SK-N-SH treated with all-trans-retinoic acid at 6 μM for 48 hours (cell line): ENCODE measurements around the gene MYL9.

ENCODE experiments used
- ARNTL ChIP-seq: fragments of 450-650 bp; formaldehyde crosslinking; IDR thresholded peaks from 2 replicates; pipeline ENCODE4 v1.5.0; 2020; ENCODE audit warnings: low read depth, mild to moderate bottlenecking, moderate library complexity, borderline replicate concordance
- RARB ChIP-seq: fragments of 250-450 bp; sonication (Bioruptor Pico); IDR thresholded peaks from 2 replicates; pipeline ENCODE4 v1.8.0; 2021; ENCODE audit warnings: mild to moderate bottlenecking, moderate library complexity
- SNAI2 ChIP-seq: fragments of 250-450 bp; sonication (Bioruptor Pico); IDR thresholded peaks from 2 replicates; pipeline ENCODE4 v1.5.0; 2020; ENCODE audit warnings: mild to moderate bottlenecking, moderate library complexity
- ZC3H10 ChIP-seq: fragments of 250-450 bp; sonication (Bioruptor Pico); IDR thresholded peaks from 2 replicates; pipeline ENCODE4 v1.5.1; 2021; ENCODE audit warnings: mild to moderate bottlenecking, moderate library complexity
- ZFP3 ChIP-seq: fragments of 250-450 bp; sonication (Bioruptor Pico); IDR thresholded peaks from 2 replicates; pipeline ENCODE4 v1.5.0; 2020; ENCODE audit warnings: mild to moderate bottlenecking, moderate library complexity
- ZNF8 ChIP-seq: fragments of 450-650 bp; formaldehyde crosslinking; IDR thresholded peaks from 2 replicates; pipeline ENCODE4 v1.5.0; 2020; ENCODE audit warnings: mild to moderate bottlenecking, moderate library complexity
- TF ChIP-seq, protein P1 (sequence below): fragments of 250-450 bp; sonication (Bioruptor Pico); IDR thresholded peaks from 2 replicates; pipeline ENCODE4 v1.8.0; 2020; ENCODE audit warnings: mild to moderate bottlenecking, moderate library complexity, borderline replicate concordance

GRCh38 chr20:36526521-36527011, 14.8 kb upstream of the MYL9 start:
- TF ChIP-seq ZNF8 (CRISPR knock-in tag) (no peak), ARNTL (CRISPR knock-in tag) (no peak), ZFP3 (no peak), SNAI2 (no peak), ZC3H10 (CRISPR knock-in tag) (no peak), RARB (no peak)
- TF ChIP-seq, protein P1, sequence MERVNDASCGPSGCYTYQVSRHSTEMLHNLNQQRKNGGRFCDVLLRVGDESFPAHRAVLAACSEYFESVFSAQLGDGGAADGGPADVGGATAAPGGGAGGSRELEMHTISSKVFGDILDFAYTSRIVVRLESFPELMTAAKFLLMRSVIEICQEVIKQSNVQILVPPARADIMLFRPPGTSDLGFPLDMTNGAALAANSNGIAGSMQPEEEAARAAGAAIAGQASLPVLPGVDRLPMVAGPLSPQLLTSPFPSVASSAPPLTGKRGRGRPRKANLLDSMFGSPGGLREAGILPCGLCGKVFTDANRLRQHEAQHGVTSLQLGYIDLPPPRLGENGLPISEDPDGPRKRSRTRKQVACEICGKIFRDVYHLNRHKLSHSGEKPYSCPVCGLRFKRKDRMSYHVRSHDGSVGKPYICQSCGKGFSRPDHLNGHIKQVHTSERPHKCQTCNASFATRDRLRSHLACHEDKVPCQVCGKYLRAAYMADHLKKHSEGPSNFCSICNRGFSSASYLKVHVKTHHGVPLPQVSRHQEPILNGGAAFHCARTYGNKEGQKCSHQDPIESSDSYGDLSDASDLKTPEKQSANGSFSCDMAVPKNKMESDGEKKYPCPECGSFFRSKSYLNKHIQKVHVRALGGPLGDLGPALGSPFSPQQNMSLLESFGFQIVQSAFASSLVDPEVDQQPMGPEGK (CRISPR knock-in tag), result no peak
